Panc1 (cell line): ENCODE results near the gene GDF15. TPM values are rescaled to one million over a fixed set of nuclear protein-coding genes. Genes with fewer than 3 reads are reported as not detected.

Experiments
- ATAC-seq: fragments of 200-7000 bp; cut with Tn5 transposase; 2 replicates; pipeline ENCODE4 v1.9.1; 2020; ENCODE audit warnings: mild to moderate bottlenecking, moderate library complexity
- BruUV-seq: library from RNA; stranded (reverse); fragments of 400-500 nt; replicated peaks from 2 replicates; lab custom pipeline; 2021; lab: Mats Ljungman, UMichigan
- CTCF ChIA-PET: fragments of 300-600 bp; sonication (Branson Sonifier 250); formaldehyde crosslinking; loops from one replicate; lab custom pipeline; 2022; ENCODE audit warnings: antibody characterized with exemption; lab: Charles Lee
- POLR2A ChIA-PET: fragments of 300-600 bp; sonication (Branson Sonifier 250); formaldehyde crosslinking; loops from one replicate; lab custom pipeline; 2022; ENCODE audit warnings: antibody characterized with exemption; lab: Charles Lee
- DNase-seq: peaks from one replicate; pipeline ENCODE4 v3.0.0-alpha.2; 2010; ENCODE audit warnings: low read depth, low spot score
- H3K27ac ChIP-seq: 2 replicates; pipeline ENCODE4 v1.5.1; 2011; ENCODE audit warnings: mild to moderate bottlenecking, low read length, inconsistent platforms
- H3K27me3 ChIP-seq: fragments of 200-500 bp; sonication (Bioruptor generic); 2 replicates; pipeline ENCODE4 v1.6.0; 2014; ENCODE audit warnings: low read length, inconsistent platforms; ENCODE audit not compliant: control insufficient read depth, insufficient read depth
- H3K36me3 ChIP-seq: fragments of 200-500 bp; sonication (Bioruptor generic); 2 replicates; pipeline ENCODE4 v1.5.1; 2014; ENCODE audit warnings: inconsistent platforms, mild to moderate bottlenecking, low read length, moderate library complexity; ENCODE audit not compliant: control insufficient read depth, insufficient read depth
- H3K4me1 ChIP-seq: 2 replicates; pipeline ENCODE4 v1.5.1; 2011; ENCODE audit warnings: inconsistent platforms, mild to moderate bottlenecking, low read length, moderate library complexity; ENCODE audit not compliant: control insufficient read depth, insufficient read depth
- H3K4me3 ChIP-seq, 2 experiments: 2 replicates each; pipeline ENCODE4 v1.5.1; 2011 to 2012; ENCODE audit warnings: low read depth in 2 of 2, low read length in 2 of 2, mild to moderate bottlenecking in 2 of 2, inconsistent platforms in 1 of 2, moderate library complexity in 1 of 2
- H3K9me3 ChIP-seq: fragments of 200-500 bp; sonication (Bioruptor generic); 2 replicates; pipeline ENCODE4 v1.5.1; 2014; ENCODE audit warnings: low read depth, mild to moderate bottlenecking, inconsistent platforms, low read length, moderate library complexity; ENCODE audit not compliant: control insufficient read depth, insufficient read depth
- POLR2AphosphoS5 ChIP-seq: IDR thresholded peaks from 2 replicates; pipeline ENCODE4 v1.6.1; 2012; ENCODE audit warnings: mild to moderate bottlenecking, low read depth, low read length, moderate library complexity
- SIN3A ChIP-seq: IDR thresholded peaks from 2 replicates; pipeline ENCODE4 v1.6.1; 2012; ENCODE audit warnings: low read depth, mild to moderate bottlenecking, low read length, moderate library complexity, borderline replicate concordance; ENCODE audit not compliant: insufficient read depth
- TCF7L2 ChIP-seq: IDR thresholded peaks from 2 replicates; pipeline ENCODE4 v1.6.1; 2011; ENCODE audit warnings: mild to moderate bottlenecking, low read depth, low read length, inconsistent platforms
- in situ Hi-C: cut with HindIII; loops from 2 replicates; pipeline ENCODE4 v1.10.0; 2016; ENCODE audit warnings: low sequenced_read_pairs, low pct_unique_long_range_greater_than_20kb
- intact Hi-C: fragments of 100-400 bp; cut with micrococcal nuclease; formaldehyde crosslinking; loops from one replicate; pipeline ENCODE4 v1.10.0; 2022; ENCODE audit not compliant: unreplicated experiment
- total RNA-seq: library from RNA; stranded (reverse); gene quantifications from one replicate; pipeline ENCODE4 v1.2.1, GENCODE V29; 2021; ENCODE audit not compliant: unreplicated experiment
- TF ChIP-seq, protein P1 (sequence below), 2 experiments: IDR thresholded peaks; 2 replicates each; pipeline ENCODE4 v1.6.1; 2011 to 2012; ENCODE audit warnings: low read depth in 2 of 2, control low read depth in 1 of 2, low read length in 1 of 2, mild to moderate bottlenecking in 1 of 2, moderate library complexity in 1 of 2; ENCODE audit not compliant: insufficient read depth in 1 of 2
- TF ChIP-seq, protein P2 (sequence below): fragments of 450-650 bp; IDR thresholded peaks from 2 replicates; pipeline ENCODE4 v1.5.1; 2017; ENCODE audit warnings: mild to moderate bottlenecking

Gene GDF15
- total RNA-seq, 1 experiment from 2014 or later, result 335 TPM

DNA sequence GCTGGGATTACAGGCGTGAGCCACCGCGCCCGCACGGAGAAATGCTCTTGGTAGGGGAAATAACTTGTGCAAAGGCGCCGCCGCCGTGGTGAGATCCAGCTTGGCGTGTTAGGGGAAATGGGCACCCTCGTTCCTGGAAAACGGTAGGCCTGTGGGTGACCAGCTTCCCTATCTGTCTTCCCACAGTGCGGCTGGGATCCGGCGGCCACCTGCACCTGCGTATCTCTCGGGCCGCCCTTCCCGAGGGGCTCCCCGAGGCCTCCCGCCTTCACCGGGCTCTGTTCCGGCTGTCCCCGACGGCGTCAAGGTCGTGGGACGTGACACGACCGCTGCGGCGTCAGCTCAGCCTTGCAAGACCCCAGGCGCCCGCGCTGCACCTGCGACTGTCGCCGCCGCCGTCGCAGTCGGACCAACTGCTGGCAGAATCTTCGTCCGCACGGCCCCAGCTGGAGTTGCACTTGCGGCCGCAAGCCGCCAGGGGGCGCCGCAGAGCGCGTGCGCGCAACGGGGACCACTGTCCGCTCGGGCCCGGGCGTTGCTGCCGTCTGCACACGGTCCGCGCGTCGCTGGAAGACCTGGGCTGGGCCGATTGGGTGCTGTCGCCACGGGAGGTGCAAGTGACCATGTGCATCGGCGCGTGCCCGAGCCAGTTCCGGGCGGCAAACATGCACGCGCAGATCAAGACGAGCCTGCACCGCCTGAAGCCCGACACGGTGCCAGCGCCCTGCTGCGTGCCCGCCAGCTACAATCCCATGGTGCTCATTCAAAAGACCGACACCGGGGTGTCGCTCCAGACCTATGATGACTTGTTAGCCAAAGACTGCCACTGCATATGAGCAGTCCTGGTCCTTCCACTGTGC, 2.4 kb downstream of the GDF15 start:
- peak; percentile 80 for ATAC-seq
- Histone ChIP-seq H3K36me3 (peaks cover 3% of the 10 kb centered on the region; the same call in 1 of the 2 replicates), H3K27me3 (no peaks in the 10 kb centered on the region), H3K4me1 (peaks cover 11% of the 10 kb centered on the region), H3K27ac (peak overlapping the region; percentile 82), H3K9me3 (no peaks in the 10 kb centered on the region), H3K4me3 (peak overlapping the region; percentile 72 to 96)
- TF ChIP-seq, protein P1, sequence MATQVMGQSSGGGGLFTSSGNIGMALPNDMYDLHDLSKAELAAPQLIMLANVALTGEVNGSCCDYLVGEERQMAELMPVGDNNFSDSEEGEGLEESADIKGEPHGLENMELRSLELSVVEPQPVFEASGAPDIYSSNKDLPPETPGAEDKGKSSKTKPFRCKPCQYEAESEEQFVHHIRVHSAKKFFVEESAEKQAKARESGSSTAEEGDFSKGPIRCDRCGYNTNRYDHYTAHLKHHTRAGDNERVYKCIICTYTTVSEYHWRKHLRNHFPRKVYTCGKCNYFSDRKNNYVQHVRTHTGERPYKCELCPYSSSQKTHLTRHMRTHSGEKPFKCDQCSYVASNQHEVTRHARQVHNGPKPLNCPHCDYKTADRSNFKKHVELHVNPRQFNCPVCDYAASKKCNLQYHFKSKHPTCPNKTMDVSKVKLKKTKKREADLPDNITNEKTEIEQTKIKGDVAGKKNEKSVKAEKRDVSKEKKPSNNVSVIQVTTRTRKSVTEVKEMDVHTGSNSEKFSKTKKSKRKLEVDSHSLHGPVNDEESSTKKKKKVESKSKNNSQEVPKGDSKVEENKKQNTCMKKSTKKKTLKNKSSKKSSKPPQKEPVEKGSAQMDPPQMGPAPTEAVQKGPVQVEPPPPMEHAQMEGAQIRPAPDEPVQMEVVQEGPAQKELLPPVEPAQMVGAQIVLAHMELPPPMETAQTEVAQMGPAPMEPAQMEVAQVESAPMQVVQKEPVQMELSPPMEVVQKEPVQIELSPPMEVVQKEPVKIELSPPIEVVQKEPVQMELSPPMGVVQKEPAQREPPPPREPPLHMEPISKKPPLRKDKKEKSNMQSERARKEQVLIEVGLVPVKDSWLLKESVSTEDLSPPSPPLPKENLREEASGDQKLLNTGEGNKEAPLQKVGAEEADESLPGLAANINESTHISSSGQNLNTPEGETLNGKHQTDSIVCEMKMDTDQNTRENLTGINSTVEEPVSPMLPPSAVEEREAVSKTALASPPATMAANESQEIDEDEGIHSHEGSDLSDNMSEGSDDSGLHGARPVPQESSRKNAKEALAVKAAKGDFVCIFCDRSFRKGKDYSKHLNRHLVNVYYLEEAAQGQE (IDR thresholded peaks at IDR 0.05; ENCODE audit: insufficient read depth in 1 of 2, low read depth in 2 of 2, low read length in 1 of 2), result 0 out of 4 replicates have a peak, but pooled peaks of 1 of the 2 experiments have one; percentile 34
- 0 out of 2 replicates have a peak, but pooled peaks have one; percentile 14 for TF ChIP-seq SIN3A
- TF ChIP-seq, protein P2, sequence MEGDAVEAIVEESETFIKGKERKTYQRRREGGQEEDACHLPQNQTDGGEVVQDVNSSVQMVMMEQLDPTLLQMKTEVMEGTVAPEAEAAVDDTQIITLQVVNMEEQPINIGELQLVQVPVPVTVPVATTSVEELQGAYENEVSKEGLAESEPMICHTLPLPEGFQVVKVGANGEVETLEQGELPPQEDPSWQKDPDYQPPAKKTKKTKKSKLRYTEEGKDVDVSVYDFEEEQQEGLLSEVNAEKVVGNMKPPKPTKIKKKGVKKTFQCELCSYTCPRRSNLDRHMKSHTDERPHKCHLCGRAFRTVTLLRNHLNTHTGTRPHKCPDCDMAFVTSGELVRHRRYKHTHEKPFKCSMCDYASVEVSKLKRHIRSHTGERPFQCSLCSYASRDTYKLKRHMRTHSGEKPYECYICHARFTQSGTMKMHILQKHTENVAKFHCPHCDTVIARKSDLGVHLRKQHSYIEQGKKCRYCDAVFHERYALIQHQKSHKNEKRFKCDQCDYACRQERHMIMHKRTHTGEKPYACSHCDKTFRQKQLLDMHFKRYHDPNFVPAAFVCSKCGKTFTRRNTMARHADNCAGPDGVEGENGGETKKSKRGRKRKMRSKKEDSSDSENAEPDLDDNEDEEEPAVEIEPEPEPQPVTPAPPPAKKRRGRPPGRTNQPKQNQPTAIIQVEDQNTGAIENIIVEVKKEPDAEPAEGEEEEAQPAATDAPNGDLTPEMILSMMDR, result peak; percentile 97
- TF ChIP-seq POLR2AphosphoS5, result peak; percentile 29; the same call in 1 of the 2 replicates
- peak; percentile 33; the same call in 1 of the 2 replicates for TF ChIP-seq TCF7L2
- intact Hi-C loops, result no loop called here
- in situ Hi-C loops, result no loop called here
- ChIA-PET CTCF (interaction anchor here (0.5 to 1.2 kb wide), 8 partner anchors 11 to 444 kb away, joined by 3 to 10 read pairs (median 4); no protein-coding TSS in a partner anchor), POLR2A (interaction anchor here (0.6 kb wide), 1 partner anchor 29 kb away, joined by 10 read pairs; no protein-coding TSS in a partner anchor)
- no peak for DNase-seq
- BruUV-seq, result no TSS peak

DNA sequence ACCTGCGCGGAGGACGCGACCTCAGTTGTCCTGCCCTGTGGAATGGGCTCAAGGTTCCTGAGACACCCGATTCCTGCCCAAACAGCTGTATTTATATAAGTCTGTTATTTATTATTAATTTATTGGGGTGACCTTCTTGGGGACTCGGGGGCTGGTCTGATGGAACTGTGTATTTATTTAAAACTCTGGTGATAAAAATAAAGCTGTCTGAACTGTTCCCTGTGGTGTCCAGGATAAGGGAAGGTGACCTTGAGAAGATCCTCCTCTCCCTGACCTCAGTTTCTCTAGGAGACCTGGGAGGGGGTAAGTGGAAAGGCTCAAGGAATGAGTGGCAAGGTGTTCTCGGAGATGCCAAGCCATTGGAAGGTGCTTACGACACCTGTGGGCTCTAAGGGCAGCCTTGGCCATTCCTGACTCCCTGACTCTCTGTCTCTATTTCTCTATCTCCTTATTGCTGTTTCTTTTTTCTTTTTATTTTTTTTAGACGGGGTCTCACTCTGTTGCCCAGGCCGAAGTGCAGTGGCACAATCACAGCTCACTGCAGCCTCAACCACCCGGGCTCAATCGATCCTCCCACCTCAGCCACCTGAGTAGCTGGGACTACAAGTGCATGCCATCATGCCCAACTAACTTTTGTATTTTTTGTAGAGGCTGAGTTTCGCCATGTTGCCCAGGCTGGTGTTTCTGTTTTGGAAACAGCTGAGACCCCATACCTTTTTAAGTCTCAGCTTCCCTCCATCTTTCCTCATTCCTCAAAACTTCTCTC, 3.2 kb downstream of the GDF15 start:
- Histone ChIP-seq H3K27me3 (no peaks in the 10 kb centered on the region), H3K36me3 (peaks cover 3% of the 10 kb centered on the region; the same call in 1 of the 2 replicates), H3K4me1 (peaks cover 11% of the 10 kb centered on the region), H3K4me3 (peak overlapping the region; percentile 72 to 96), H3K9me3 (no peaks in the 10 kb centered on the region), H3K27ac (peak overlapping the region; percentile 82)
- in situ Hi-C loops (no loop called here), intact Hi-C loops (no loop called here)
- ChIA-PET POLR2A (no interaction called here), CTCF (interaction anchor here (0.8 to 0.9 kb wide), 2 partner anchors 27 to 36 kb away, joined by 3 to 4 read pairs; no protein-coding TSS in a partner anchor)
- ATAC-seq (no peak), DNase-seq (no peak)
- BruUV-seq, result no TSS peak
- TF ChIP-seq SIN3A (no peak), TCF7L2 (no peak), POLR2AphosphoS5 (no peak; the same call in 1 of the 2 replicates)
- TF ChIP-seq, protein P1 (IDR thresholded peaks at IDR 0.05; ENCODE audit: insufficient read depth in 1 of 2, low read depth in 2 of 2, low read length in 1 of 2), result no peak
- TF ChIP-seq, protein P2, result no peak
